HG02588 (cell line): ENCODE measurements around the gene MMP24OS.

Experiments
- ATAC-seq: cut with Tn5 transposase; IDR thresholded peaks from one replicate; pipeline ENCODE4 v1.9.1; 2021; ENCODE audit warnings: mild to moderate bottlenecking, moderate library complexity; ENCODE audit not compliant: unreplicated experiment

MMP24OS gene

DNA sequence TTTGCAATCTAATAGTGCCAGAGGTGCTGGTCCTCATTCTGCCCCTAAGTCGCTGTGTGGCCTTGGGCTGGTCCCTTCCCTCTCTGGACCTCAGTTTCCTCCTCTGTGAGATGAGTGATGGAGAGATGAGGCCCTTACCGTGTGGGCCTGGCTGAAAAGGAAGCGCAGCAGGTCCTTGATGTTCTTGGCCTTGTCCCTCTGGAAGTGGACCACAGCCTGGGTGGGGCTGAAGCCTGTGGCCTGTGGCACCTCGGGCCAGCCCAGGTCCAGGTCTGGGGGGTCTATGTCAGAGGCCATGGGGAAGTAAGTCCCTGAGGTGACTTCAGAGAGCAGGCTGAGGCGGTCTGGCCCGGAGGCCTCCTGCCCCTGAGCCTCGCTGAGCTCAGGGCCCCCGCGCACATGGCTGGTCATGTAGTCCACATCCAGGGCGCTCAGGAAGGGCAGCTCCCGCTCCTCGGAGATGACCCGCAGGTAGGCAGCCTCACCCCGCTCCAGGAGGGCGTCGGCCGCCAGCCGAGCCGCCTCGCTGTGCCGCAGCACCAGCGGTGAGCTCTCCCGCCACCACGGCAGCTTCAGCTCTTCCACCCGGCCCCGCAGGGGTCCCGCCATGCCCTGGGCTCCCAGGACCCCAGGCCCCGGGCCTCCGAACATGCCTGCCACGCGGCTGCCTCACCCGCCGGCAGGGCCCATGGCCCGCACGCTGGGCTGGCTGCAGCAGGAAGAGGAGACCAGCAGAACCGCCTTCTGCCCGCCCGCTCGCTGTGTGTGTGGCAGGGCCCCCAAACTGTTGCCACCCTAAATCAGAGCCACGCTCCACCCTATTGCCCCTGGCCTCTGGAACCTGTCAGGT, 14.0 kb upstream of the MMP24OS start, which contains the start of gene FAM83C:
TSS of gene FAM83C (minus strand) at position 772 of the 850 bp plus-strand sequence. CDS start at position 651, 121 bp downstream.
- ATAC-seq, result no peak

DNA sequence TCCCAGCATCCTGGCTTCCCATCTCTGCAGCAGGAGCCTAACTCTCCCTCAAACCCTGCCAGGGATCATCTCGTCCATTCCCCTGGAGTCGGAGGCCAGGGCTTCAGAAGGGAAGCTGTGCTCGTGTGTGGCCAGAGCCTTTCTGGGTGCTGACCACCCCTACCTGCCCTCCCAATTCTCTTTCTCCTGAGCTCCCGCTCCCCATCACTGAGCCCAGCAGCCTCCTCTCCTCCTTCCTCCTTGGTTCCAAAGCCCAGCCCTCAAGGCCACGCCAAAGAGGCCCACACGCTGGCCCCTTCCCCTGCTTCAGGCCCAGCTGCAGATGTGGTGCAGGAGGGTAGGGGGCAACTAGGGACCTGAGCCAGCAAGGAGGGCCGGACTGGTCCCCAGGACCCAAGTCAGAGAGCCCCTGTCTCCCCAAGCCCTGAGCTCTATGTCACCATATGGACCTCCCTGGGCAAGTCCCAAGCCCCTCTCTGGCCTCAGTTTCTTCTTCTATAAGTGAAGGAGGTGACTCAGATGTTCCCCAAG, 13.0 kb upstream of the MMP24OS start:
- no peak for ATAC-seq

DNA sequence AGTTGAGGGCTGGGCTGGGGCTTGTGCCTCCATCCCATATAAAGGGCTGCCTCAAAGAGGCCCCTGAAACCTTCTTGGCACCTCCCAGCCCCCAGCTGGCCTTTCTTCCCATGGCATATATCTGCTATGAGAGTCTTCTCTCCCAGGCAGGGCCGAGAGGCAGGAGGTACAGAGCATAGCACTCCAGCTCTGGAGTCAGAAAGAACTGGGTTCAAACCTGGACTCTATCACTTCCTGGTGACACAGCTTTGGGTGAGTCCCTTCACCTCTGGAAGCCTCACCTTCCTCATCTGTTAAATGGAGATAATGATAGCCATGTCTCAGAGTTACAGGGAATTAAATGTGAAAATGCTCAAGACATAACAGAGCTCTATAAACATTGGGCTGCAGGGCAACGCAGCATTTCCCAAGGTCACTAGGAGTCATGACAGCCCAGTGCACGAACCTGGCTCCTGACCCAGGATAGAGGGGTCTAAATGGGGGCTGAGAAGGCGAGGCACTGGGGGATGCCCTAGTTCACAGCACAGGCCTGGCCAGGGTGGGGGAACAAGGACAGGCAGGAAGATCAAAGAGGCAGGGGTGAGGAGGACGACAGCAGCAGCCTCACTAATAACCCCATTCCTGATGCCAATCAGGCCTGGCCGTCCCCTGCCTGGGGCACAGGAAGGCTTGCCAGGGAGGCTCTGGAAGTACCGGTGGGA, 12.4 kb upstream of the MMP24OS start:
- ATAC-seq, result no peak

DNA sequence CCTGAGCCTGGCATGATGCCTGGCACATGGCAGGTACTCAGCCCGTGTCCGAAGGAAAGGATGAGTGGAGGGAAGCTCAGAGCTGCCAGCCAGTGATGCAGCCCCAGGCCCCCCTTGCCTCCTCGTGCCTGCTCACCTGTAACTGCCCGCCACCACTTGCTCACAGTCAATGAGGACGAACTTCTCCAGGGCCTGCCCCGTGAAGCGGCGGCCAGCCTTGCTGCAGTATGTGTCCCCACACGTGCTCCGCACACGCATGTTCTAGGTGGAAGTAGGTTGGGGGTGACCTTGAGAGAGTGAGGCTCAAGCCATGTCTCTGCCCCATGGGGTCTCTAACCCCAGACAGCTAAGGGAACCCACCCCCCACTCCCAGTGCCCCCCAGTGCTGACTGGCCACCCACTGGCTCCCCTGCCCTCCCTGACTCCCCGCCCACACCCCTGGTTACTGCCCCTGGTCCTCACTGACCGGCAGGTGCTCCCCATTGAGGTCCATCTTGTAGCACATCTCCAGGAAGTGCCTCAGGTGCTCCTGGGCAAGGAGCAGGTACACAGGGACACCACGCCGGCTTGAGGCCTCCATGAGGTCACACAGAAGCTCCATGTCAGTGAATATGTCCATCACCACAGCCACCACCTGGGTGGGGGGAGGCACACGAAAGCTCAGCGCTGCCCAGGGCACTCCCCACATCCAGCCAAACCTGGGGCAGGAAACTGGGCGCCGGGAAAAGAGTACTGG, 10.6 kb upstream of the MMP24OS start:
- ATAC-seq, result no peak

DNA sequence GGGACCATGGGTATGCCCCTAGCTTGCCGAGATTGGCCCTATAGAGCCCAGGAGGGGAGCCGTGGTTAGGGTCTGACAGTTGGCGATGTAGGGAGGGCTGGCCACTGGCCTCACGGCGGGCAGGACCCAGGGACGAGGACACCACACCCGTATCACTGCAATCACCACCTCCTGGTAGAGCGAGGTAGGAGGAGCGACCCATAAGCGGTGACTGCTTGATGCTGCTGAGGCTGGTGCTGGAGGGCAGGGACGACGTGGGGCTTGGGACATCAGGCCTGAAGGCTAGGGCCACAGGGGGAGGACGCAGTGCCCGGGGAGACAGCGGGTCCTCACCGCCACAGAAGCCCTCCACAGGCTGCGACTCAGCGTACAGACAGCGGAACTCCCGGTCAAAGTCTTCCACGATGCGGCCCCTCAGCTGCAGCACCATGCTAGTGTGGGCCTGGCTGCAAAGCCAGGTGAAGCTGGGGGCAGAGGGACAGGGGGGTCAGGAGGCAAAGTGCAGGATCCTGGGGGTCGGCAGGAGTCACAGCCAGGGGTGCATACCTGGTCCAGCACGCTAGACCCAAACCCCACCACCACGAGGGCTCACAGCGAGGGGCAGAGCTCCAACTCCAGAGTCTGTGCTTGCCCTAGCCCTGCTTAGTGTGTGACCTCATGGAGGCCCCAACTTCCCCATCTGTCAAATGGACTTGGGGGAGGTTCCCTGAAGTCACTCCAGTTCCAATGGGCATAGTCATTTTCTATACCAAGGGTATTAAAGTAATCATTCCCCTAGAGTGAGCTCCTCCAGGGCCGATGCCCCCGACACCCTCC, 9.8 kb upstream of the MMP24OS start:
- no peak for ATAC-seq

DNA sequence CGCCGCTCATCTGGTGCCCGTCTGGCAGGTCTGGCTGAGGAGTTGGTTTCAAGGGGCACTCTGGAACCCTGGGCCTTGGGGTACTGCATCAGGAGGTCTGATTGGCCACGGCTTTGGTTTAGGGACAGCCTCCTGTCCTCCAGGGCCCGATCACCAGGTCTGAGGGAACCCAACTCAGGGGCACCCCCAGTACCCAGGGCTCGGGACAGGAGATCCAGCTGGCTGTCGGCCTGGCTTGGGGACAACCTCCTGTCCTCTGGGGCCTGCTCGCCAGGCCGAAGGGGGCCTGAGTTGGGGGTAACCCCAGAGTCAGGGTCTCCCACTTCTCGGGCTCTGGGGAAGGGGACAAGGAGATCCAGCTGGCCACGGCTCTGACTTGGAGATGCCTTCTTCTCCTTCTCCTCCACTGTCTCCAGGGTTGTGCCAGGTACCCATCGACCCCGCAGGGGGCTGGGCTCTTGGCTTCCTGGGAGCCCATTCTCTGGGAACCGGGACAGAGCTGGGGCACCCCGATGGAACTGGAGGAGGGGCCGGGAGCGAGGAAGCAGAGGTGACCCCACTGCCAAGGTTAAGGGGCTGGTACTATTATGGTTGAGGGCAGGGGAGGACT, 9.1 kb upstream of the MMP24OS start:
- ATAC-seq, result no peak

DNA sequence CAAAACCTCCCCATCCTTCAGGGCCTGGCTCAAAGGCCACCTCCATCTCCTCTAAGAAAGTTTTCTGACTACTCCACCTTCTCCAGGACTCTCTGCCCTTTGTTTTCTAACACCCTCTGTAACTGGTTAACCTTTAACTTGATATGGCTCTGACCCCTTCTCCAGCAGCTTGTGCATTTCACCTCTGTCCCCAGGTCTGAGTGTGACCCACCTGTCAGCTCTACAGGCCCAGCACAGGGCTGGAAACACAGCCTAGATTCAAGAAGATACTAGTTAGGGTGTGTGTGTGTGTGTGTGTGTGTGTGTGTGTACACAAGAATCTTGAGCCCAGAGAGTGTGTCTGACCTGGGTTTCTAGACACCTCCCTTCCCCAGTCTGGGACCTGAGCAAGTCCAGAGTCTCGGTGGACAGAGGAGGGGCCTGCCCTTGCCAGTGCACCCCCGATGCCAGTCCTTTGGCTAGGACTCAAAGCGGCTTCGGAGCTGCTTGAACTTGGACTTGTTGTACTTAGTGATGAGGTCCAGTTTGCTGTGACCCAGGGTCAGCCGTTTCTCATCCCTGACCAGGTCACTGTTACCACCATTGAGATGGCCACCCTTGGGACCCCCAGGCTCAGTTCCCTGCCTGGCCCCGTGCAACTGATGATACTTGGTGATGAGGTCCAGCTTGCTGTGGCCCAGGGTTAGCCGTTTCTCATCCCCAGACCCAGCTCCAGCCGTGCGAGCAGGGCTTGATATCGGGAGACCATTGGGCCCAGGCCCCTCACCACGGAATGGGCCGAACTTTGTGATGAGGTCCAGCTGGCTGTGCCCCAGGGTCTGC, 8.4 kb upstream of the MMP24OS start:
- no peak for ATAC-seq

DNA sequence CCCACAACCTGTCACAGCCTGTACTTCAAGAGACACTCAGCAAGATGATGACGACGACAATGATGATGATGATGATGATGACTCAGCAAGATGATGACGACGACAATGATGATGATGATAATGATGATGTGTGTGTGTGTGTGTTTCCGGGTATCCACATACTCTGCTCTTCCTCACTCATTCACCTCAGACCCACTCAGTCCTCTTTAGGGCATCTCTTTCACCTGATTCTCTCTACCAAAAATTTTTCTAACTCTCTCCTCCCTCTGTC, 7.8 kb upstream of the MMP24OS start:
- ATAC-seq, result no peak

DNA sequence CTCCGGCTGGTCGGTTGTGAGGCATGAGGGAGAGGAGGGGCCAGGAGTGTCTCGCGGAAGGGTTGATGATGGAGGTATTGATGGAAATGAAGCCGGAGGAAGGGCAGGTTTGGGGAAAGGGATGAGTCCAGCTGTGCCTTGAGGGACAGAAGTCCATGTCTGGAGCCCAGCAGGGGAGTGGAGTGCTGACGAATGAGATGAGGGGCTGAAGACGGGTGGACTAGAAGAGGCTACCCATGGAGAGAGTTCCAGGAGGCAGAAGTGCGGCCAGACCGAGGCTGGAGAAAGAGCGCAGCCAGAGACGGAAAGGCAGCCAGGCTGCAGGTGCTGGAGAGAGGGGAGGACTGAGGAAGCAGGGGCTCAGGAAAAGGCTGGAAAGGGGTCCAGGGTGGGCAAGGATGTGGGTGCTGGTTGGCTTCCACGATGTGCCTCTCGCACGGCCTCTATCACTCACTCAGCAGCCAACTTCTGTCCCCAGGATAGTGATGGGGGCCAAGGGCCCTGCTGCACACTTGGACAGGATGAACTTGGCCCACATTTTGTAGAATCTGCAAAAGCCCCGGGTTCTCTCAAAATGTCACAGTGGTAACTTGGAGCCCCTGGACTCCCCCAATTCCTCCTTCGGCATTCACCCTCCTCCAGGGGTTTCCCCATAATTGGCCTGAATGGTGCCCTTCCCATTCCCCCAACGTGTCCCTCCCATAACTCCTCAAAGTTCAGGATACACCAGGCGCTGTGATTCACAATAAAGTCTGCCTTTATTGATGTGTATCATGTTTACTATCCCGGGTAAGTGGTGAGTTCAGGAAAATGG, 7.3 kb upstream of the MMP24OS start:
- ATAC-seq, result no peak

DNA sequence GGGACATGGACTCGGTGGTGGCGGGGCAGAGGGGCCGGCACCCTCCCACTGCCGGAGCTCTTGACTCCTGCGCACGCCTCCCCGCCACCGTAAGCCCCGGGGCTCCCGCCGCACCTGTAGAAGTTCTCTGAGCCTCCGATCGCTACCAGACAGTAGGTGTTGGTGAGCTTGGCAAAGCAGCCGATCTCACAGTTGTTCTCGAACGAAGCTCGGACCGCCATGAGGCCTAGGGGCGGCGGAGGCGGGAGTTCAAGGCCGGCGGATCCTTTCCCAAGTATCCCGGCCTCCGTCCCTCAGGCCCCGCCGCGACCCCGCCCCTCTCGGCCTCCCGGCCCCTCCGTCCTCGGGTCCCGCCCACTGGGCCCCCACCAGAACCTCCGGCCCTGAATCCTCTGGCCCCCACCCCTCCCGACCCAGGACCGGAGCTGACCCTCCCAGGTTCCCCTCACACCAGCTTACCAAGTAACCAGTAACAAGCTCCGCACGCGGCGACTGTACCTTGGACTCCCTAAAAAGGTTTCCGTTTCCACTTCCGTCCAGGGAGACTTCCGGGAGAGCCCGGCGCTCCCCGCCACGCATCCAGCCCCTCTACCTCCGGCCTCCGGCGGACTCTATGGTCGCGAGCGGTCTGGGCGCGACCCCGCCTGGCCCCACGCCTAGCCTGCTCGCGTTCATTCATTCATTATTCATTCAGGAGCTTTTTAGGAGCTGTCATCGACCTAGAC, 6.5 kb upstream of the MMP24OS start, which contains the start of gene EIF6:
TSS of gene EIF6 (minus strand) at position 506 of the 725 bp plus-strand sequence. CDS start at position 221, 285 bp downstream.
- peak; percentile 57 for ATAC-seq

DNA sequence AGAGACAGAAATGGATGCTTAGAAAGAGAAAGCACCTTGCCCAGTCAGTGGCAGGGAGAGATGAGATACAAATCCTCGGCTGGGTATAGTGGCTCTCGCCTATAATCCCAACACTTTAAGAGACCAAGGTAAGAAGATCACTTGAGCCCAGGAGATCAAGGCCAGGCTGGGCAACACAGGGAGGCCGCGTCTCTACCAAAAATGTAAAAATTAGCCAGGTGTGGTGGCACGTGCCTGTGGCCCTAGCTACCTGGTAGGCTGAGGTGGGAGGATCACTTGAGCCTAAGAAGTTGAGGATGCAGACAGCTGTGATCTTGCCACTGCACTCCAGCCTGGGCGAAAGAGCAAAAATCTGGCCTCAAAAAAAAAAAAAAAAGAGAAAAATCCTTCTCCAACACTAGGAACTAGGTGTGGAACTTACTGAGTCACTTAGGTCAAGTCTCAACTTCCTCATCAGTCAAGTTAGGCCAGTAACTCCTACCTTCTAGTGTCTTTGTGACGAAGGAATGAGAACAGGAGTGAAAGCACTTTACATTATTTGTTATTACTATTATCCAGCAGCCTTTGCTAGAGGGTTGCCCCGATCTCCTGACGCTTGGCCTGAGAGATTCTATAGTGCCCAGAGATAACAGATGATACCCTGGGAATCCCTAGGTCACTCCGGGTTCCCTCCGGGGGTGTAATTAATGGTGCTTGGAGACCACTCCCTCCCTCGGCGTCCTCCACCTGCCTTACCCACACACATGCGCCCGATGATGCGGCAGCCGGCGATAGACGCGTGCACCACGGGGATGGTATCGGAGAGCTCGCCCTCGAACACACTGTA, 5.7 kb upstream of the MMP24OS start:
- no peak for ATAC-seq

DNA sequence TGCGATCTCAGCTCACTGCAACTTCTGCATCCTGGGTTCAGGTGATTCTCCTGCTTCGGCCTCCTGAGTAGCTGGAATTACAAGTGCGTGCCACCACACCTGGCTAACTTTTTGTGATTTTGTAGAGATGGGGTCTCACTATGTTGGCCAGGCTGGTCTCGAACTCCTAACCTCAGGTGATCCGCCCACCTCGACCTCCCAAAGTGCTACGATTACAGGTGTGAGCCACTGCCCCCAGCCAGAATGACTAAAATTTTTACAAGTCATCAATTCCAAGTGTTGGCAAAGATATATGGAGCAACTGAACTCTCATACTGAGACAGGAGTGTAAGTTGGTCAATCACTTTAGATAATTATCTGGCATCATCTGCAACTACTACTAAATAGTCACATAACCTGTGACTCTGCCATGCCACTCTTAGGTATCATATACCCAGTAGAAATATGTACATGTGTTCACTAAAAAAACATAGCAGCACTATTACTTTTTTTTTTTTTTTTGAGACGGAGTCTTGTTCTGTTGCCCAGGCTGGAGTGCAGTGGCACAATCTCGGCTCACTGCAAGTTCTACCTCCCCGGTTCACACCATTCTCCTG, 3.7 kb upstream of the MMP24OS start:
- ATAC-seq, result no peak

DNA sequence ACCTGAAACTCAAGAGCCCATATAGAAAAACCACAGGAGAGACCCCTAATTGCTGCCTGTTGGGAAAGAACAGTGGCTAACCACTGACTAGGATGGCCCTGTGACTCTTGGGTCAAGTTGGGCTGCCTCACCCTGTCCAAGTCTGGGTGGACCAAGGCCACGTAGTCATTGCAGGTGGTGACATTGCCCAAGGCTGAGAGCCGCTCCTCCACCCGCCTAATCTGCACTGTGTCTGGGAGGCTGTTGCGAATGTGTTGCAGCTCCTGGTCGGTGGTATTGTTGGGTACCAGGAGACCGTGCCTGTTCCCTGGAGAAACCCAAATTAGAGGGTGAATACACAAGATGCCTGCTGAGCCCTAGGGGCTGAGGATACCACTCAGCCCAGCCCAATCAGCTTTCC, 2.6 kb upstream of the MMP24OS start:
- ATAC-seq, result no peak

DNA sequence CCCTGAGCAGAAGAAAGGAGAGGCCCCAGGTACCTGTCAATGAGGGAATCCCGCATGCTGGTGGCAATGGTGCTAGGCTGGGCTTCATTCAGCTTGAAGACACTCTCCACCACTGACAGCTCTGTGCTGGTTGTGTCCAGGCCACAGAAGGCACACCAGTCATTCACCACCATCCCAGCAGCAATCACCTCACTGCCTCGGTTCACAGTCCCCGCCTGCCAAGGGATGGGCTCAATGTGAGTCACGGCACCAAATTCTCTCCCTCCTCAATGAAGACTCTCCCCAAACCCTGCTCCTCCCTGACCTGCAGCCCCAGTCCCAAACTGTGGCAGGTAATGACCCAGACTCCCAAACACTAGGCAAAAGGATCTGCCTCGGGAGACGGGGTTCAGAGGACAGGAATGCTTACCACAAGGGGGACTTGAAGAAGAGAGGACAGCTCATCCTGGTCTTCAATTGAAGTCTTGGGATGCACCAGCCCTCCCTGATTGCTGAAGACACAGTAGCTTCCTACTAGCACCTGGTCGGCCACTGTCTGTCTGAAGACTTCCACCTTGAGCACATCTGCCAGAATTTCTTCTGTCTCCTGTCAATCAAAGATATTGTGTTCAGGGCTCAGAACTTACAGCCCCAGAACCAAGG, 1.7 kb upstream of the MMP24OS start:
- ATAC-seq, result no peak

DNA sequence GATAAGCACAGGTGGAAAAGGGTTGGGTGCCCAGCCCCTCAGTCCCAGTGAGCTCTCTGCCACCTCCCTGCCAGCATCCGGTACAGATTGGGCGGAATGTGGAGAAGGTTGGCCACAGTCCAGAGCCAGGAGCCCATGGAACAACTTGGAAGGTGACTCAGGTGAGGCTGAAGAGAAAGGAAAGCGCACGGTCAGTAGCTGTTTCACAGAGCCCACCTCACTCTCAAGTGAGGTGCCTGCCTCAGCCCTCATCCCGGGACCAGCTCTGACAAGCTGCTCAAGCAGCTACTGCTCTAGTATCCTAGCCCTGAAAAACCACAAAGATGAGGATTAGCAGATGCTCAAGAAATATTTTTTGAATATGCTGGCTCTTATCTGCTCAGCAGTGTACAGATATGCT, 1.1 kb upstream of the MMP24OS start:
- no peak for ATAC-seq

DNA sequence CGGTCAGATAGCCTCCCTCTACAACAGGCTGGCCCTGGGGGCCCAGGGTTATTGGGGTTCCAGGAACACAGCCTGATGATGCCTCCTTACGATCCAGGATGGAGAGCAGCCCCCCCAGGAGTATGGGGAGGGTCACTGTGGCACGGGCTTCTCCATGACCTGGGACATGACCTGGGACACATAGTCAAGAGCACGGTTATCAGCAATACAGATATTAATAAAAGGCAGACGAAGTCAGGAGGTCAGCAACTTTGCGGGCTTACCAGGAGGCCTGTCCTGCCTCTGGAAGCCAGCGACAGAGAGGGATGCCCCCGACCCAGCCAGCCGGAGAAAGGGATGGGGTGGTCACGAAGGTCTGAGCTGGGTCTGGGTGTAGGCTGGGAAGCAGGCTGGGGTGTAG, 795 bp downstream of the MMP24OS start:
- peak; percentile 10 for ATAC-seq
